H1 (cell line): ENCODE results near the gene ARHGAP27. TPM values are rescaled to one million over a fixed set of nuclear protein-coding genes. Genes with fewer than 3 reads are reported as not detected.
A peak's percentile ranks its signal among the peaks of the same experiment; 100 is the strongest.
"Not testable (repeated sequence)": the region's sequence is repeated elsewhere in the genome, so short reads cannot be mapped to it uniquely, and the experiment has no call there.

Experiments used
- CTCF ChIA-PET: fragments of 300-600 bp; sonication (Branson Sonifier 250); formaldehyde crosslinking; loops from one replicate; lab custom pipeline; 2021; ENCODE audit not compliant: partially characterized antibody; lab: Charles Lee
- POLR2A ChIA-PET: fragments of 300-600 bp; sonication (Branson Sonifier 250); formaldehyde crosslinking; loops from one replicate; lab custom pipeline; 2021; ENCODE audit warnings: inconsistent platforms; ENCODE audit not compliant: partially characterized antibody; lab: Charles Lee
- DNase-seq, 2 experiments: peaks; one replicate each; pipeline versions ENCODE4 v3.0.0 to v3.0.0-alpha.2; 2010 to 2022; ENCODE audit warnings: low spot score in 2 of 2, low read depth in 1 of 2, mixed read lengths in 1 of 2
- FAIRE-seq: peaks from 2 replicates; lab custom pipeline; 2011; peaks lifted over from hg19 to GRCh38; lab: Jason Lieb, UNC
- H2AFZ ChIP-seq: 2 replicates; pipeline ENCODE4 v1.8.1; 2012; ENCODE audit warnings: low read length, inconsistent platforms
- H2AK5ac ChIP-seq: 2 replicates; pipeline ENCODE4 v1.6.1; 2013; ENCODE audit warnings: low read depth, low read length
- H2BK120ac ChIP-seq: replicated peaks from 2 replicates; pipeline ENCODE3; 2013; ENCODE audit warnings: low read depth, low read length, inconsistent platforms
- H2BK12ac ChIP-seq: 2 replicates; pipeline ENCODE4 v1.6.1; 2013; ENCODE audit warnings: low read depth, low read length
- H2BK15ac ChIP-seq: 2 replicates; pipeline ENCODE4 v1.6.1; 2013; ENCODE audit warnings: low read length
- H2BK20ac ChIP-seq: 2 replicates; pipeline ENCODE4 v1.6.1; 2013; ENCODE audit warnings: low read length
- H2BK5ac ChIP-seq: 2 replicates; pipeline ENCODE4 v1.6.1; 2013; ENCODE audit warnings: low read depth, low read length
- H3K14ac ChIP-seq: 2 replicates; pipeline ENCODE4 v1.6.1; 2013; ENCODE audit warnings: inconsistent platforms; ENCODE audit not compliant: insufficient read length
- H3K18ac ChIP-seq: 2 replicates; pipeline ENCODE4 v1.6.1; 2013; ENCODE audit warnings: low read length; ENCODE audit errors: extremely low read depth
- H3K23ac ChIP-seq: 2 replicates; pipeline ENCODE4 v1.6.1; 2013; ENCODE audit warnings: inconsistent platforms; ENCODE audit not compliant: insufficient read length
- H3K23me2 ChIP-seq: 2 replicates; pipeline ENCODE4 v1.6.1; 2013; ENCODE audit warnings: low read depth, low read length
- H3K27ac ChIP-seq: 2 replicates; pipeline ENCODE4 v1.6.1; 2011; ENCODE audit warnings: low read depth, low read length, inconsistent platforms
- H3K27me3 ChIP-seq, 4 experiments: replicated peaks in 1 of 4; 1 replicate in 1 of 4; 2 replicates in 3 of 4; pipeline versions ENCODE4 v1.6.1 to v1.8.1; 2011 to 2013; ENCODE audit warnings: low read length in 3 of 4, mild to moderate bottlenecking in 3 of 4, inconsistent platforms in 2 of 4, mixed read lengths in 2 of 4, moderate library complexity in 1 of 4; ENCODE audit not compliant: control insufficient read depth in 3 of 4, insufficient read depth in 3 of 4; ENCODE audit errors: extremely low read depth in 1 of 4
- H3K36me3 ChIP-seq, 4 experiments: 2 replicates each; pipeline versions ENCODE4 v1.6.1 to v1.8.1; 2011 to 2013; ENCODE audit warnings: mild to moderate bottlenecking in 4 of 4, low read length in 3 of 4, moderate library complexity in 2 of 4, control low read depth in 1 of 4, inconsistent platforms in 1 of 4; ENCODE audit not compliant: insufficient read depth in 4 of 4, control insufficient read depth in 2 of 4
- H3K4ac ChIP-seq: replicated peaks from 2 replicates; pipeline ENCODE3; 2013; ENCODE audit warnings: low read length, low read depth, mixed read lengths, inconsistent platforms; ENCODE audit not compliant: insufficient read length
- H3K4me1 ChIP-seq, 4 experiments: replicated peaks in 1 of 4; 1 replicate in 1 of 4; 2 replicates in 3 of 4; pipeline versions ENCODE4 v1.6.1 to v1.8.1; 2011 to 2013; ENCODE audit warnings: low read length in 3 of 4, inconsistent platforms in 2 of 4, mixed read lengths in 1 of 4; ENCODE audit not compliant: insufficient read depth in 4 of 4, control insufficient read depth in 3 of 4
- H3K4me2 ChIP-seq, 2 experiments: 2 replicates each; pipeline versions ENCODE4 v1.6.1 to v1.8.1; 2011 to 2013; ENCODE audit warnings: low read depth in 2 of 2, low read length in 2 of 2, control low read depth in 1 of 2, inconsistent platforms in 1 of 2, mild to moderate bottlenecking in 1 of 2; ENCODE audit not compliant: insufficient read depth in 1 of 2
- H3K4me3 ChIP-seq, 4 experiments: fragments of 200-600, 300-600 bp in 1 of 4; sonication (generic), shearing (Covaris generic), sonication (Bioruptor Twin) in 1 of 4; 2 replicates each; pipeline versions ENCODE4 v1.5.1 to v1.8.1; 2011 to 2016; ENCODE audit warnings: low read length in 4 of 4, low read depth in 3 of 4, control low read depth in 2 of 4, inconsistent platforms in 2 of 4, mild to moderate bottlenecking in 2 of 4, mixed read lengths in 1 of 4, moderate library complexity in 1 of 4; ENCODE audit not compliant: insufficient read depth in 2 of 4; ENCODE audit errors: extremely low read depth in 1 of 4
- H3K56ac ChIP-seq: replicated peaks from 2 replicates; pipeline ENCODE3; 2013; ENCODE audit warnings: low read depth, mild to moderate bottlenecking, mixed read lengths, low read length, inconsistent platforms; ENCODE audit not compliant: insufficient read length
- H3K79me1 ChIP-seq: 2 replicates; pipeline ENCODE4 v1.6.1; 2013; ENCODE audit warnings: low read depth, low read length, control low read depth
- H3K79me2 ChIP-seq, 2 experiments: 2 replicates each; pipeline versions ENCODE4 v1.6.1 to v1.8.1; 2012 to 2013; ENCODE audit warnings: low read length in 2 of 2, mild to moderate bottlenecking in 2 of 2, inconsistent platforms in 1 of 2; ENCODE audit not compliant: insufficient read depth in 2 of 2, control insufficient read depth in 1 of 2
- H3K9ac ChIP-seq, 4 experiments: replicated peaks in 1 of 4; 1 replicate in 1 of 4; 2 replicates in 3 of 4; pipeline versions ENCODE4 v1.6.1 to v1.8.1; 2011 to 2013; ENCODE audit warnings: low read depth in 3 of 4, low read length in 3 of 4, control low read depth in 2 of 4, mild to moderate bottlenecking in 2 of 4, moderate library complexity in 2 of 4, inconsistent platforms in 1 of 4; ENCODE audit errors: extremely low read depth in 1 of 4
- H3K9me3 ChIP-seq, 2 experiments: 2 replicates each; pipeline versions ENCODE4 v1.6.1 to v1.8.1; 2012 to 2013; ENCODE audit warnings: mild to moderate bottlenecking in 2 of 2, moderate library complexity in 2 of 2, control low read depth in 1 of 2, inconsistent platforms in 1 of 2, low read depth in 1 of 2, low read length in 1 of 2, mixed read lengths in 1 of 2; ENCODE audit not compliant: insufficient read depth in 2 of 2
- H4K20me1 ChIP-seq, 2 experiments: replicated peaks in 1 of 2; 2 replicates each; pipeline versions ENCODE3 to v1.8.1; 2011 to 2013; ENCODE audit warnings: inconsistent platforms in 2 of 2, low read length in 2 of 2, mild to moderate bottlenecking in 1 of 2; ENCODE audit not compliant: insufficient read depth in 2 of 2, control insufficient read depth in 1 of 2
- H4K5ac ChIP-seq: 2 replicates; pipeline ENCODE4 v1.6.1; 2013; ENCODE audit warnings: low read length, low read depth, mixed read lengths, inconsistent platforms; ENCODE audit not compliant: insufficient read length
- H4K8ac ChIP-seq: 2 replicates; pipeline ENCODE4 v1.8.0; 2013; ENCODE audit warnings: mild to moderate bottlenecking, moderate library complexity, low read length, inconsistent platforms; ENCODE audit not compliant: insufficient read depth; ENCODE audit errors: extremely low read depth
- H4K91ac ChIP-seq: replicated peaks from 2 replicates; pipeline ENCODE3; 2013; ENCODE audit warnings: low read length, mixed read lengths, inconsistent platforms; ENCODE audit not compliant: insufficient read length
- KDM1A ChIP-seq: fragments of 200-600, 300-600 bp; sonication (generic); IDR thresholded peaks from 2 replicates; pipeline ENCODE4 v1.7.1; 2016; ENCODE audit warnings: mild to moderate bottlenecking, low read length, borderline replicate concordance
- WGBS, 2 experiments: shearing (Covaris generic) in 1 of 2; methylation state at CpG; one replicate each; pipeline versions ENCODE4 v1.1.6 to v1.1.7; 2013 to 2015; ENCODE audit warnings: low lambda C conversion rate in 2 of 2, mixed read lengths in 2 of 2, inconsistent platforms in 1 of 2, low coverage in 1 of 2, missing lambda C conversion rate in 1 of 2; ENCODE audit not compliant: insufficient replicate concordance in 2 of 2, insufficient coverage in 1 of 2, insufficient read length in 1 of 2; ENCODE audit errors: extremely low coverage in 1 of 2, missing lambda C conversion rate in 1 of 2; 5-methylcytosine and 5-hydroxymethylcytosine counted together
- polyA plus RNA-seq, 7 experiments: library from polyadenylated mRNA; depleted of rRNA in 3 of 7; stranded (reverse) in 5 of 7; unstranded in 2 of 7; fragments of >200 nt in 5 of 7; fragments of 200-250 nt in 2 of 7; gene quantifications; 1 replicate in 5 of 7; 2 replicates in 1 of 7; 4 replicates in 1 of 7; pipeline versions ENCODE4 v1.2.1 to v1.2.3, GENCODE V29; 2011 to 2013; ENCODE audit warnings: missing spikeins in 2 of 7, mixed read lengths in 2 of 7
- total RNA-seq: library from RNA; stranded (reverse); fragmentation: NEBNext Ultra II Directional; extraction: Animal tissue kit (Norgen Biotek cat#: 25700); gene quantifications from 2 replicates; pipeline ENCODE4 v1.2.1, GENCODE V29; 2021

Gene ARHGAP27
- total and polyA plus RNA-seq, 2 of the 8 experiments (the other 6 are each of a cell fraction or from before 2014, with no cell fraction given), result 11.6 to 13.1 TPM

- FAIRE-seq, result not testable (repeated sequence)
Observed at GRCh38 chr17:45343967-45344664, 88.6 kb downstream of the ARHGAP27 start.

More at GRCh38 chr17:45343967-45344664, 88.6 kb downstream of the ARHGAP27 start:
- H3K14ac ChIP-seq, H3K56ac ChIP-seq, H4K8ac ChIP-seq, H2BK12ac ChIP-seq, H3K79me1 ChIP-seq, H2BK120ac ChIP-seq, H3K23me2 ChIP-seq, H2BK5ac ChIP-seq, H3K4me2 ChIP-seq, H3K18ac ChIP-seq, H3K4me3 ChIP-seq, H3K9ac ChIP-seq, H2AFZ ChIP-seq, H3K27me3 ChIP-seq, H3K79me2 ChIP-seq, H4K5ac ChIP-seq, POLR2A ChIA-PET, H2BK20ac ChIP-seq, H3K36me3 ChIP-seq, H3K9me3 ChIP-seq, H3K4ac ChIP-seq, H3K27ac ChIP-seq, H3K4me1 ChIP-seq, H2BK15ac ChIP-seq, H2AK5ac ChIP-seq, H4K20me1 ChIP-seq, H3K23ac ChIP-seq, H4K91ac ChIP-seq, DNase-seq: not testable (repeated sequence)
- TF ChIP-seq KDM1A, result 0 out of 2 replicates have a peak, but pooled peaks have one; percentile 25
- 95% methylated on average over 10 of the region's 10 CpGs; no CpG with 5 or more reads in 1 of the 2 experiments for WGBS, 2 experiments
- CTCF ChIA-PET, result interaction anchor here (0.6 to 1.3 kb wide), 5 partner anchors 50 to 1365 kb away, joined by 3 to 4 read pairs (median 4); no protein-coding TSS in a partner anchor

Other genes starting within 250 kb of the ARHGAP27 start
- 8.6 and 9.8 TPM in 2 replicates for gene FMNL1, start 211.0 kb downstream of the ARHGAP27 start, total RNA-seq
- gene FMNL1, start 211.0 kb downstream of the ARHGAP27 start, polyA plus RNA-seq (2011; rRNA removed), result 2.5 and 5.3 TPM in 2 replicates
- gene SPATA32, start 170.8 kb downstream of the ARHGAP27 start, total RNA-seq, result not detected in 2 replicates
- gene SPATA32, start 170.8 kb downstream of the ARHGAP27 start, polyA plus RNA-seq (2011; rRNA removed), result 0.11 and 0.24 TPM in 2 replicates
- gene MAP3K14, start 115.8 kb downstream of the ARHGAP27 start, total RNA-seq, result 6.1 and 6.7 TPM in 2 replicates
- gene MAP3K14, start 115.8 kb downstream of the ARHGAP27 start, polyA plus RNA-seq (2011; rRNA removed), result 5.2 and 6.4 TPM in 2 replicates
- gene PLEKHM1, start 57.9 kb upstream of the ARHGAP27 start, total RNA-seq, result 17.9 and 21.9 TPM in 2 replicates
- gene PLEKHM1, start 57.9 kb upstream of the ARHGAP27 start, polyA plus RNA-seq (2011; rRNA removed), result 7.6 and 15.3 TPM in 2 replicates